WERI-Rb-1 (cell line): ENCODE results near the gene DGKD.

Source experiments
- DNase-seq: peaks from one replicate; pipeline ENCODE4 v3.0.0-alpha.2; 2020
- H3K27ac ChIP-seq: fragments of 250-450 bp; sonication (Bioruptor Pico); 2 replicates; pipeline ENCODE4 v1.5.1; 2020; ENCODE audit warnings: mild to moderate bottlenecking, moderate library complexity
- H3K27me3 ChIP-seq: fragments of 250-450 bp; sonication (Bioruptor Pico); 2 replicates; pipeline ENCODE4 v1.5.1; 2021; ENCODE audit warnings: mild to moderate bottlenecking, low read depth, moderate library complexity; ENCODE audit not compliant: insufficient read depth, severe bottlenecking
- H3K36me3 ChIP-seq: fragments of 250-450 bp; sonication (Bioruptor Pico); 2 replicates; pipeline ENCODE4 v1.5.1; 2020; ENCODE audit warnings: mild to moderate bottlenecking, moderate library complexity
- H3K4me3 ChIP-seq: 2 replicates; pipeline ENCODE4 v1.5.1; 2011; ENCODE audit warnings: low read depth, mild to moderate bottlenecking, control low read depth, low read length
- H3K9me3 ChIP-seq: fragments of 250-450 bp; sonication (Bioruptor Pico); 2 replicates; pipeline ENCODE4 v1.5.1; 2021; ENCODE audit warnings: mild to moderate bottlenecking, moderate library complexity; ENCODE audit not compliant: severe bottlenecking
- TF ChIP-seq, protein P1 (sequence below): IDR thresholded peaks from 2 replicates; pipeline ENCODE4 v1.5.1; 2011; ENCODE audit warnings: low read depth, mild to moderate bottlenecking, control low read depth, inconsistent platforms, low read length

The DGKD gene

DNA sequence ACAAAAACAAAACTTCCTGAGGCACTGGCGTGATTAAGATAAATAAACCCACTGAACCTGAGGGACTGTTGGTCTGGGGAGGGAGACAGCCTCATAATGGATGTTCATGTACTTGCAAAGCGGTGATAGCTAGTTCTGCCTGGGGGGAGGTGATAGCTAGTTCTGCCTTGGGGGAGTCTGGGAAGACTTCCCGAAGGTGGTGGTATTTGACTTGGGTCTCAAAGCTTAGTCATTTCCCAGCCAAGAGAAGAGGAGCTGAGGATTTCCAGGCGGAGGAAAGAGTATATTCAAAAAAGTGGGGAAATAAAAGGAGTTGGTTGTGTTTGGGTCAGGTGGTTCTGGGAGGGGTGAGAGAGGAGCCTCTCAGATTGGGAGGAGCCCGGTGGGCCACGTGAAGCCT, 24.7 kb downstream of the DGKD start:
- no peak overlapping the region for H3K4me3 ChIP-seq
- H3K27me3 ChIP-seq: no peaks in the 10 kb centered on the region
- no peaks in the 10 kb centered on the region for H3K36me3 ChIP-seq
- no peaks in the 10 kb centered on the region for H3K9me3 ChIP-seq
- no peak overlapping the region for H3K27ac ChIP-seq
- TF ChIP-seq, protein P1, sequence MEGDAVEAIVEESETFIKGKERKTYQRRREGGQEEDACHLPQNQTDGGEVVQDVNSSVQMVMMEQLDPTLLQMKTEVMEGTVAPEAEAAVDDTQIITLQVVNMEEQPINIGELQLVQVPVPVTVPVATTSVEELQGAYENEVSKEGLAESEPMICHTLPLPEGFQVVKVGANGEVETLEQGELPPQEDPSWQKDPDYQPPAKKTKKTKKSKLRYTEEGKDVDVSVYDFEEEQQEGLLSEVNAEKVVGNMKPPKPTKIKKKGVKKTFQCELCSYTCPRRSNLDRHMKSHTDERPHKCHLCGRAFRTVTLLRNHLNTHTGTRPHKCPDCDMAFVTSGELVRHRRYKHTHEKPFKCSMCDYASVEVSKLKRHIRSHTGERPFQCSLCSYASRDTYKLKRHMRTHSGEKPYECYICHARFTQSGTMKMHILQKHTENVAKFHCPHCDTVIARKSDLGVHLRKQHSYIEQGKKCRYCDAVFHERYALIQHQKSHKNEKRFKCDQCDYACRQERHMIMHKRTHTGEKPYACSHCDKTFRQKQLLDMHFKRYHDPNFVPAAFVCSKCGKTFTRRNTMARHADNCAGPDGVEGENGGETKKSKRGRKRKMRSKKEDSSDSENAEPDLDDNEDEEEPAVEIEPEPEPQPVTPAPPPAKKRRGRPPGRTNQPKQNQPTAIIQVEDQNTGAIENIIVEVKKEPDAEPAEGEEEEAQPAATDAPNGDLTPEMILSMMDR: no peak
- no peak for DNase-seq

DNA sequence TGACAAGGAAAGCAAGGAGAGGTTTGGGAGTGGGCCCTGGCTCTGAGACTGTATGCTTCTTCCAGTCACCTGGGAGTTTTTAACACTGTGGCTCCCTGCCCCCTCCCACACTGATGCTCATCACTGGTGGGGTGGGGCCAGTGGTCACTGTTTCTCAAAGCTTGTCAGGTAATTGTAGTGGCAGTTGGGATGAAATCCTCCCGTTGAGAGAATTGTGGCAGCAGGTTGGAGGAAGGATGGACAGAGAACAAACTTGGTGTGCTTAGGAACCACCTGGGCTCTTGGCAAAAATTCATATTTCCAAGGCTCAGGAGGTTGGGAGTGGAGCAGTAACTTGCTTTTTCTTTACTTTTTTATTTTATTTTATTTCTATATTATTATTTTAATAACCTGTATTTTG, 25.1 kb downstream of the DGKD start:
- H3K4me3 ChIP-seq: no peak overlapping the region
- no peak overlapping the region for H3K27ac ChIP-seq
- TF ChIP-seq, protein P1: no peak

DNA sequence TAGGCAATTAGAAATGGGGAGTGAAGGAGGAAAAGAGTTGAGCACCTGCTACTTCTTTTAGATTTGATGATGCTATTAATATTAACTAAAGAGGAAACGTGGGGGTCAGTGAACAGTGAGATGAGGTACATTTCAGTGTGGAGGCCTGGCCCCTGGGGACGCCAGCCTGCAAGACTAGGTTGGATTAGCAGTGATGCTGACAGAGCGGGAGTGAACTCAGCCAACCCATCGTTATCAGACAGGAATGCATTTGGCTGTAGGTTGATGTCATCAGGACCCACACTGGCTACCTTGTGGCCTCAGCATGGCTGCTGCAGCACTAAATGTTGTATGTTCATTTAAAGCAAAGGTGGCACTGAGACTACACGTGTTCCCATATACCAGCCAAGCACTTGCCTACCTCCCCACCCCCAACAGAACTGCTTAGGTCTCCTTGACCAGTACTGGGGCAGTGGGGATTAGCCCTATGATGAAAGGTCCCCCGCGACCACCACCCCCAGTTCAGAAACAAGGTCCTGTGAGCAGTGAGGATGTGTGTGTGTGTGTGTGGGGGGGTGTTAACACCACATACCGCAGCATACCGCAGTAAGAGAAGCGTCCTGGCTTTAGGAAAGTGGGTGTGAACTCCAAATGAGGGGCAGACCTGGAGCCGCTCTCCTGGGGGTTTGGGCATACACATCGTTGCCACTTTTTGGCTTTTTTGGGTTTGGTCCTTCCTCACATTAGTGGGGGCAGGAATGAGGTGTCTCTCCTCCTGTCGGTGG, 26.0 kb downstream of the DGKD start:
- Histone ChIP-seq H3K4me3 (no peak overlapping the region), H3K27me3 (no peaks in the 10 kb centered on the region), H3K27ac (no peak overlapping the region), H3K36me3 (no peaks in the 10 kb centered on the region), H3K9me3 (no peaks in the 10 kb centered on the region)
- TF ChIP-seq, protein P1: no peak
- DNase-seq: peak; percentile 32

More for the DNA sequence above, 25.1 kb downstream of the DGKD start:
- DNase-seq: no peak
- Histone ChIP-seq H3K27me3 (no peaks in the 10 kb centered on the region), H3K9me3 (no peaks in the 10 kb centered on the region), H3K36me3 (no peaks in the 10 kb centered on the region)

DNA sequence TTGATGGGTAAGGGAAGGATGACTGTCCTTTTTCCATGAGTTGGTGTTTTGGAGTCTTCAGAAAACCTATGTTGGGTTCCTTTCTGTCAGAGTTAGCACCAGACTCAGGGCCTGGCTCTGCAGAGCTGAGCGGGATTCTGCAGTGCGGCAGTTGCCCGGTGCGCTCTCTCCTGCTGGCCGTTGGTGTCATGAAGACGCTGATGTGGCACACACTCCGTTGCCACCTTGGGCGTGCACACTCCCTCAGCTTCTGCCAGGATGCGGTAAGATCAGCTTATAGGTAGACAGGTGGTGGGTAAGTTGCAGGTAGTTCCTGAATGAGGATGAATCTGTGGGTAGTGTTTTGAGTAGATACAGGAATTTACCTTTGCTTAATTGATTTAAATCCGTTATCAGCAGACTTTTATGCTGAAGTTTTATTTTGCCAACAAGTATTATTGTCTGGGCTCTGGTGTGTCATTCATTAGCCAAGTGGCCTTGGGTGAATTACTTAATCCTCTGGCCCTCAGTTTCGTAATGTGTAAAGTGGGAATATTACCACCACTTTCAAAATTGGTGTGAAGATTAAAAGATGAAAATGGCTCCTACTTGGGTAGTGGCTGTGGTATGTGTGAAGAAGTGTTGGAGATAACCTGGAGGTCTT, 26.8 kb downstream of the DGKD start:
- no peak overlapping the region for H3K27ac ChIP-seq
- H3K36me3 ChIP-seq: no peaks in the 10 kb centered on the region
- no peak for DNase-seq
- H3K9me3 ChIP-seq: no peaks in the 10 kb centered on the region
- no peak overlapping the region for H3K4me3 ChIP-seq
- no peaks in the 10 kb centered on the region for H3K27me3 ChIP-seq
- TF ChIP-seq, protein P1: no peak

DNA sequence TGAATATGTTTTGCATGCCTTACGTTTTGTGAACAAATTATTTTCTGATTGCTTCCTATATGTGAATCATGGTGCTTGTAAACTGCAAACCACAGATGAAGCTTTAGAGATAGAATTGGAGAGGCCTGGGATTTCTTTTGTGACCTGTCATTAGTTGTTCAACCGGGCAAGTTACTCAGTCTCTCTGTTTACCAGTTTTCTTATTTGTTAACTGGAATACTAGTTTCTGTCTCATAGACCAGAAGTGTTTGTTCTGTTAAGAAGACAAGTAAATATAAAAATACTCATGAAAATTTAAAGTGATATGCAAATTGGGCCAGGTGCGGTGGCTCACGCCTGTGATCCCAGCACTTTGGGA, 27.3 kb downstream of the DGKD start:
- Histone ChIP-seq H3K9me3 (no peaks in the 10 kb centered on the region), H3K27ac (no peak overlapping the region), H3K4me3 (no peak overlapping the region), H3K36me3 (no peaks in the 10 kb centered on the region), H3K27me3 (no peaks in the 10 kb centered on the region)
- DNase-seq: no peak
- TF ChIP-seq, protein P1: no peak
